ENCODE measurements around the gene PSIP1.

- TF ChIP-seq POLR2A (IDR thresholded peaks at IDR 0.05) (no peak), POLR2AphosphoS5 (IDR thresholded peaks at IDR 0.05) (no peak), EP300 (IDR thresholded peaks at IDR 0.05) (no peak)
- TF ChIP-seq, protein P1, sequence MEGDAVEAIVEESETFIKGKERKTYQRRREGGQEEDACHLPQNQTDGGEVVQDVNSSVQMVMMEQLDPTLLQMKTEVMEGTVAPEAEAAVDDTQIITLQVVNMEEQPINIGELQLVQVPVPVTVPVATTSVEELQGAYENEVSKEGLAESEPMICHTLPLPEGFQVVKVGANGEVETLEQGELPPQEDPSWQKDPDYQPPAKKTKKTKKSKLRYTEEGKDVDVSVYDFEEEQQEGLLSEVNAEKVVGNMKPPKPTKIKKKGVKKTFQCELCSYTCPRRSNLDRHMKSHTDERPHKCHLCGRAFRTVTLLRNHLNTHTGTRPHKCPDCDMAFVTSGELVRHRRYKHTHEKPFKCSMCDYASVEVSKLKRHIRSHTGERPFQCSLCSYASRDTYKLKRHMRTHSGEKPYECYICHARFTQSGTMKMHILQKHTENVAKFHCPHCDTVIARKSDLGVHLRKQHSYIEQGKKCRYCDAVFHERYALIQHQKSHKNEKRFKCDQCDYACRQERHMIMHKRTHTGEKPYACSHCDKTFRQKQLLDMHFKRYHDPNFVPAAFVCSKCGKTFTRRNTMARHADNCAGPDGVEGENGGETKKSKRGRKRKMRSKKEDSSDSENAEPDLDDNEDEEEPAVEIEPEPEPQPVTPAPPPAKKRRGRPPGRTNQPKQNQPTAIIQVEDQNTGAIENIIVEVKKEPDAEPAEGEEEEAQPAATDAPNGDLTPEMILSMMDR (IDR thresholded peaks at IDR 0.05) = no peak
Measured at GRCh38 chr9:15482146-15482545, 28.6 kb downstream of the PSIP1 start.
